Stimulated activated CD8-positive, alpha-beta memory T cell treated with anti-CD3 and anti-CD28 coated beads, Interleukin-15, amount 100 ng/mL, for 24 hours (primary cell): Measurements from ENCODE around the gene DLGAP5.

Source experiments
- DNase-seq: peaks from one replicate; pipeline ENCODE4 v3.0.0-alpha.2; 2020; ENCODE audit warnings: low read depth

The DLGAP5 gene

GRCh38 chr14:55129428-55130195 lies 61.8 kb downstream of the DLGAP5 start:
- DNase-seq: peak; percentile 13

- no peak for DNase-seq
Measured at GRCh38 chr14:55129086-55129427, 62.3 kb downstream of the DLGAP5 start, which contains the start of gene LGALS3. LGALS3 (plus strand) TSS chr14:55129252; CDS start chr14:55137374, 8,122 bp downstream.

- DNase-seq: no peak
Measured at GRCh38 chr14:55128386-55129085, 62.8 kb downstream of the DLGAP5 start.

- DNase-seq: no peak
Measured at GRCh38 chr14:55127460-55127951, 63.9 kb downstream of the DLGAP5 start.

- DNase-seq: no peak
Measured at GRCh38 chr14:55126932-55127459, 64.4 kb downstream of the DLGAP5 start.

- no peak for DNase-seq
Measured at GRCh38 chr14:55126034-55126433, 65.4 kb downstream of the DLGAP5 start.

GRCh38 chr14:55125403-55125802 lies 66.0 kb downstream of the DLGAP5 start:
- no peak for DNase-seq

- DNase-seq: no peak
Measured at GRCh38 chr14:55124774-55125386, 66.5 kb downstream of the DLGAP5 start.

GRCh38 chr14:55123852-55124639 lies 67.3 kb downstream of the DLGAP5 start:
- DNase-seq: no peak

GRCh38 chr14:55123101-55123500 lies 68.3 kb downstream of the DLGAP5 start:
- no peak for DNase-seq

- no peak for DNase-seq
Measured at GRCh38 chr14:55122440-55122986, 68.9 kb downstream of the DLGAP5 start.

- DNase-seq: no peak
Measured at GRCh38 chr14:55121628-55122439, 69.6 kb downstream of the DLGAP5 start.

- no peak for DNase-seq
Measured at GRCh38 chr14:55120571-55121495, 70.6 kb downstream of the DLGAP5 start.

GRCh38 chr14:55118761-55119160 lies 72.6 kb downstream of the DLGAP5 start:
- no peak for DNase-seq

- no peak for DNase-seq
Measured at GRCh38 chr14:55117803-55118441, 73.5 kb downstream of the DLGAP5 start.

GRCh38 chr14:55116246-55117030 lies 74.9 kb downstream of the DLGAP5 start:
- DNase-seq: no peak

GRCh38 chr14:55115861-55116245 lies 75.5 kb downstream of the DLGAP5 start:
- DNase-seq: no peak

- DNase-seq: no peak
Measured at GRCh38 chr14:55115460-55115859, 75.9 kb downstream of the DLGAP5 start.
